ENCODE results near the gene SLC2A9. TPM values are rescaled to one million over a fixed set of nuclear protein-coding genes. Genes with fewer than 3 reads are reported as not detected.
A peak's percentile ranks its signal among the peaks of the same experiment; 100 is the strongest.

The SLC2A9 gene
- total RNA-seq, 1 donor from 2014 or later: 19.0 TPM

DNA sequence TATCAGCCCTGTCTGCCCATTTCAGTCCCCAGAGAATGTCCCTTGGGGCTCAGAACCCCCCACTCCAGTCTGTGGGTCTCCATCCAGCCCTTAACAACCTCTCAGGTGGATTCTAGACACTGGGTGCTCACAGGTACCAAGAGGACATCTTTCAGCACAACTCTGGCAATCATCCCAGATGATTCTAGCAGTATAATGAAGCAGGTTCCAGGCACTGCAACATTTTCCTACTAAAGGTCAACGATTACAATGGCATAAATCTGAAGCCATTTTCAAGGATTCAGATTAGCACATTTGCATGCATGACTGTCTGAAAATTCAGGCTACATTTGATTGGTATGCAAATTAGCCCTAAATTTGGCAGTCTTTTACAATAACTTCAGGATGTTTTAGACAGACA, 10.0 kb downstream of the SLC2A9 start:
- no peaks in the 10 kb centered on the region for H3K9me3 ChIP-seq
- H3K27ac ChIP-seq: no peak overlapping the region
- TF ChIP-seq, protein P1, sequence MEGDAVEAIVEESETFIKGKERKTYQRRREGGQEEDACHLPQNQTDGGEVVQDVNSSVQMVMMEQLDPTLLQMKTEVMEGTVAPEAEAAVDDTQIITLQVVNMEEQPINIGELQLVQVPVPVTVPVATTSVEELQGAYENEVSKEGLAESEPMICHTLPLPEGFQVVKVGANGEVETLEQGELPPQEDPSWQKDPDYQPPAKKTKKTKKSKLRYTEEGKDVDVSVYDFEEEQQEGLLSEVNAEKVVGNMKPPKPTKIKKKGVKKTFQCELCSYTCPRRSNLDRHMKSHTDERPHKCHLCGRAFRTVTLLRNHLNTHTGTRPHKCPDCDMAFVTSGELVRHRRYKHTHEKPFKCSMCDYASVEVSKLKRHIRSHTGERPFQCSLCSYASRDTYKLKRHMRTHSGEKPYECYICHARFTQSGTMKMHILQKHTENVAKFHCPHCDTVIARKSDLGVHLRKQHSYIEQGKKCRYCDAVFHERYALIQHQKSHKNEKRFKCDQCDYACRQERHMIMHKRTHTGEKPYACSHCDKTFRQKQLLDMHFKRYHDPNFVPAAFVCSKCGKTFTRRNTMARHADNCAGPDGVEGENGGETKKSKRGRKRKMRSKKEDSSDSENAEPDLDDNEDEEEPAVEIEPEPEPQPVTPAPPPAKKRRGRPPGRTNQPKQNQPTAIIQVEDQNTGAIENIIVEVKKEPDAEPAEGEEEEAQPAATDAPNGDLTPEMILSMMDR (IDR thresholded peaks at IDR 0.05): no peak
- intact Hi-C loops (cut with DNase I): no loop called here
- no peaks in the 10 kb centered on the region for H3K36me3 ChIP-seq
- DNase-seq (no peak), ATAC-seq (no peak)
- no peak overlapping the region for H3K4me3 ChIP-seq
- peaks cover 22% of the 10 kb centered on the region for H3K4me1 ChIP-seq
- no peaks in the 10 kb centered on the region for H3K27me3 ChIP-seq

DNA sequence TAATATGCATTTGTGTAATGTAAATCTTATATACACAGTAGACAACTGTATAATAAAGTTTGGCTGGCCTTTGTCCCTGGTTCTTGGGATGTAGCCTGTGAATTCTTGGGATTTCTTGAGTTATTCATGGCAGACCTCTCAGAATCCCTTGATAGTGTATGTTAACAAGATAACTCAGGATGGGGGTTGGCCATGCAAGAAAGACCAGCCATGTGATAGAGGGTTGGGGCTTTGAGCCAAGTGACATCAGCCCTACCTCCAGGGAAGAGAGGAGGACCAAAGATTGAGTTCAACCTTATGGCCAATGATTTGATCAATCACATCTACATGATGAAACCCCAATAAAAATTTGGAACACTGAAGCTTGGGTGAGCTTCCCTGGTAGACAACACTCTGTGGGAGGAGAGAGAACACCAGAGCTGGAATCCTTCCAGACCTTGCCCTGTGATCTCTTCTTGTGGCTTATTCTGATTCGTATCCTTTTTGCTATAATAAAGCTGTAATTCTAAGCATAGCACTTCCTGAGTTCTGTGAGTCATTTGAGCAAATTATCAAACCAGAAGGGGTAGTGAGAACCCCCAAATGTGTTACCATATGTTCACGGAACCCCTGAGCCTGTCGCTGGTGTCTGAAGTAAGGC, 11.3 kb downstream of the SLC2A9 start:
- peaks cover 35% of the 10 kb centered on the region for H3K4me1 ChIP-seq
- H3K9me3 ChIP-seq: no peaks in the 10 kb centered on the region
- TF ChIP-seq, protein P1 (IDR thresholded peaks at IDR 0.05): no peak
- ATAC-seq (no peak), DNase-seq (no peak)
- intact Hi-C loops (cut with DNase I): no loop called here
- H3K27me3 ChIP-seq: no peaks in the 10 kb centered on the region
- no peak overlapping the region for H3K27ac ChIP-seq
- no peaks in the 10 kb centered on the region for H3K36me3 ChIP-seq
- H3K4me3 ChIP-seq: no peak overlapping the region

DNA sequence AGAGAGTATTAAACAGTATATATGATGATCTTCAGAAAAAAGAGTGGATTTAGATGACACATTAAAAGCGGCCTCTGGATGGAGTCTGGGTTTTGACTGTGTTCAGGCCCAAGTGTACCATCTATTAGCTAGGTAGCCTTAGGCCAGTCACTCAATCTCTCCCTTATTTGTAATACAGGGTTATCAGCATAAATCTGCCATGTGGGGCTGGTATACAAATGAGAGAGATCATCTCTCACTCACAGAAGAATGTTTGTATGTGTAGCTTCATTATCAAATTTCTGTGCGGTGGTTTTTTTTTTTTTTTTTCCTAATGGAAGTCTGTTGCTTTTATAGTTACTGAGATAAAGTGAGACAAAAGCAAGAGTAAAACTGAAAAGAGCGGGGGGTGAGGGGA, 12.7 kb downstream of the SLC2A9 start:
- no peaks in the 10 kb centered on the region for H3K36me3 ChIP-seq
- no peak for DNase-seq

DNA sequence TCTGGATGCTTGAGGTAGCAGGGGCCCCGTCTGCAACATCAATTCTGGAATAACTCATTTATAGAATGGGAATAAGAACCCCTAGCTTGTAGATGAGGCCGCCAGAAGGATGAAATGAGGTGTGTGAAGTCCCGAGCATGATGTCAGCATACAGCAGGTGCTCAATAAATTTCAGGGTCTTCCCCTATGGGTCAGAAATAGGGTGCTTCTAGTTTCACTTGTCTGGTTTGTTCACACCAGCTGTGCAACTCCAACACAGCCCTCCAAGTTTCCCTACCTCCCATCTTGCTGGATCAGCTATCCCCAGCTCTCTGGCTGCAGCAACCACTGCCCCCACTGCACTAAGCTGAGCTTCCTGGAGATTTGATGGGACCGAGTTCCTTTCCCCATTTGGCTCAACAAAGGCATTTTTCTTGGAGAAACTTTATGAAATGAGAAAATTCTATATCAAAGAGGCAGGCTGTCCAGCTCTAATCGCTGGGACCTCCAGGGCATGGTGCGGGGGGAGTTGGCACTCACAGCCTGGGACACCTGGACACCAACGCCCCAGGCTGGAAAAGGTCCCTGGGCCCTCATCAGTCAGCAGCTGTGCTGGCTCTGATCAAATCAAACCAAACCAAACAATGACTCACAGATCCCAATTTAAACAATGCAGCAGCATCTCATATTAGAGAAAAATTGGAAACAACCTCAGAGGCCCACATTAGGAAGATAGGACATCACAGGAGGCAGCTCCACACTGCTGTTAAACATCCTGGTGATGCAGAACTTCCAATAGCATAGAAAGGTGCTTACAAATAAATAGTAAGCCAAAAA, 13.3 kb downstream of the SLC2A9 start:
- TF ChIP-seq, protein P1 (IDR thresholded peaks at IDR 0.05): no peak
- ATAC-seq (no peak), DNase-seq (no peak)
- intact Hi-C loops (cut with DNase I): no loop called here
- H3K4me1 ChIP-seq: peaks cover 35% of the 10 kb centered on the region
- peak overlapping the region; percentile 88 for H3K27ac ChIP-seq
- no peak overlapping the region for H3K4me3 ChIP-seq
- no peaks in the 10 kb centered on the region for H3K9me3 ChIP-seq
- no peaks in the 10 kb centered on the region for H3K27me3 ChIP-seq
- H3K36me3 ChIP-seq: no peaks in the 10 kb centered on the region

More for the DNA sequence above, 12.7 kb downstream of the SLC2A9 start:
- no peaks in the 10 kb centered on the region for H3K27me3 ChIP-seq
- TF ChIP-seq, protein P1 (IDR thresholded peaks at IDR 0.05): no peak
- no peaks in the 10 kb centered on the region for H3K9me3 ChIP-seq
- ATAC-seq: no peak
- no peak overlapping the region for H3K4me3 ChIP-seq
- peaks cover 35% of the 10 kb centered on the region for H3K4me1 ChIP-seq
- intact Hi-C loops (cut with DNase I): no loop called here
- no peak overlapping the region for H3K27ac ChIP-seq

DNA sequence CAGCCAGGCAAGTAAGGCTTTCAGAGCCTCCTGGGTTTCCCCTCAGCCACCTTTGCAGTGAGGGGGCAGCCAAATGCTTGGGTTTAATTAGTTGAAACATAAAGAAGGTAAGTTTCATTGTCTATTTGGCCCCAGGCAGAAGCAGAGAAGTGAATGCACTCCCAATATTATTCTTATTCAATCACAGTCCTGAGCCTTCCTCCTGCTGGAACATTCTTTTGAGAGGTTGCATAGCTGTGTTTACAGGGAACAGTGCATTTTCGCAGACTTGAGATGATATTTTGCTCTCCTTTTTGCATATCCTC, 13.9 kb downstream of the SLC2A9 start:
- DNase-seq (no peak), ATAC-seq (no peak)
- Histone ChIP-seq H3K4me3 (peak overlapping the region; percentile 15), H3K27me3 (no peaks in the 10 kb centered on the region), H3K4me1 (peaks cover 35% of the 10 kb centered on the region), H3K9me3 (no peaks in the 10 kb centered on the region), H3K36me3 (no peaks in the 10 kb centered on the region), H3K27ac (peak overlapping the region; percentile 88)
- TF ChIP-seq, protein P1 (IDR thresholded peaks at IDR 0.05): no peak
- intact Hi-C loops (cut with DNase I): no loop called here

All from upper lobe of right lung (tissue), 1 donor.